PFSK-1 (cell line): ENCODE measurements around the gene RASAL3.

Experiments
- FOXP2 ChIP-seq: optimal IDR thresholded peaks from 2 replicates; pipeline ENCODE3; 2011; ENCODE audit warnings: borderline replicate concordance, control low read depth, inconsistent platforms; ENCODE audit not compliant: insufficient read depth; ENCODE audit errors: extremely low read length, extremely low read depth
- POLR2AphosphoS5 ChIP-seq: IDR thresholded peaks from 2 replicates; pipeline ENCODE4 v1.6.1; 2012; ENCODE audit warnings: low read depth, mild to moderate bottlenecking, control low read depth, low read length, moderate library complexity
- SIN3A ChIP-seq: IDR thresholded peaks from 2 replicates; pipeline ENCODE4 v1.6.1; 2012; ENCODE audit warnings: mild to moderate bottlenecking, low read length, moderate library complexity, borderline replicate concordance; ENCODE audit not compliant: insufficient read depth
- TAF1 ChIP-seq: IDR thresholded peaks from 2 replicates; pipeline ENCODE4 v1.6.1; 2012; ENCODE audit warnings: low read length, control low read depth, borderline replicate concordance; ENCODE audit not compliant: insufficient read depth
- TF ChIP-seq, protein P1 (sequence below), 2 experiments: IDR thresholded peaks; 2 replicates each; pipeline versions ENCODE4 v1.6.1 to v1.8.0; 2011 to 2012; ENCODE audit warnings: low read depth in 2 of 2, low read length in 2 of 2, control low read depth in 1 of 2, inconsistent platforms in 1 of 2, mild to moderate bottlenecking in 1 of 2, moderate library complexity in 1 of 2; ENCODE audit not compliant: insufficient read depth in 1 of 2

The RASAL3 gene

DNA sequence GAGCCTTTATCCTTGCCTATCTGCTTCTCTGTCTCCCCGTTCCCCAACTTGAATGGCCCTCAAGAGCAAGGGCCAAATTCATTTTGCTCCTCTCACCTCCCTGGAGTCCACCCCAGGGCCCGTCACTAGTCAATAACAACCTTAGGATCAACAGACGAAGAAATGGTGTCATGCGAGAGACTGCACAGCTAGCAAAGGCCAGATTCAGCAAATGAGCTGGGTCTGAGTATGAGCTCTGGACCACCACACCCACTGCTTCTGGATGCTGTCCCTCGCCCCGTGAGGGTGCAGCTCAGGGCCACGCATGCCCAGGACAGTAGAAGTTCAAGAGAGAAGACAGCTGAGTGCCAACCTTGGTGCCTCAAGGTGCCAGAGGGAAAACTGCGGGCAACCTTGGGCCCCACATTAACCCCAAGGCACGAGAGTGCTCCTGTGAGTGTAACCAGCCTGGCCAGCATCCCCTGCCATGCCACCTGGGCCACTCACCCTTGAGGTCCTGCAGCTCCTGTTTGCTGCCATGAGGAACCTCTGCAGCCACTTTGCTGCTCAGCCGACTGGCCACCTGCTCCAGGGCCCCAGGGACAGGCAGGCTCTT is 33.7 kb downstream of the RASAL3 start:
- TF ChIP-seq POLR2AphosphoS5 (no peak), TAF1 (no peak), SIN3A (no peak), FOXP2 (no peak)
- TF ChIP-seq, protein P1, sequence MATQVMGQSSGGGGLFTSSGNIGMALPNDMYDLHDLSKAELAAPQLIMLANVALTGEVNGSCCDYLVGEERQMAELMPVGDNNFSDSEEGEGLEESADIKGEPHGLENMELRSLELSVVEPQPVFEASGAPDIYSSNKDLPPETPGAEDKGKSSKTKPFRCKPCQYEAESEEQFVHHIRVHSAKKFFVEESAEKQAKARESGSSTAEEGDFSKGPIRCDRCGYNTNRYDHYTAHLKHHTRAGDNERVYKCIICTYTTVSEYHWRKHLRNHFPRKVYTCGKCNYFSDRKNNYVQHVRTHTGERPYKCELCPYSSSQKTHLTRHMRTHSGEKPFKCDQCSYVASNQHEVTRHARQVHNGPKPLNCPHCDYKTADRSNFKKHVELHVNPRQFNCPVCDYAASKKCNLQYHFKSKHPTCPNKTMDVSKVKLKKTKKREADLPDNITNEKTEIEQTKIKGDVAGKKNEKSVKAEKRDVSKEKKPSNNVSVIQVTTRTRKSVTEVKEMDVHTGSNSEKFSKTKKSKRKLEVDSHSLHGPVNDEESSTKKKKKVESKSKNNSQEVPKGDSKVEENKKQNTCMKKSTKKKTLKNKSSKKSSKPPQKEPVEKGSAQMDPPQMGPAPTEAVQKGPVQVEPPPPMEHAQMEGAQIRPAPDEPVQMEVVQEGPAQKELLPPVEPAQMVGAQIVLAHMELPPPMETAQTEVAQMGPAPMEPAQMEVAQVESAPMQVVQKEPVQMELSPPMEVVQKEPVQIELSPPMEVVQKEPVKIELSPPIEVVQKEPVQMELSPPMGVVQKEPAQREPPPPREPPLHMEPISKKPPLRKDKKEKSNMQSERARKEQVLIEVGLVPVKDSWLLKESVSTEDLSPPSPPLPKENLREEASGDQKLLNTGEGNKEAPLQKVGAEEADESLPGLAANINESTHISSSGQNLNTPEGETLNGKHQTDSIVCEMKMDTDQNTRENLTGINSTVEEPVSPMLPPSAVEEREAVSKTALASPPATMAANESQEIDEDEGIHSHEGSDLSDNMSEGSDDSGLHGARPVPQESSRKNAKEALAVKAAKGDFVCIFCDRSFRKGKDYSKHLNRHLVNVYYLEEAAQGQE (IDR thresholded peaks at IDR 0.05; ENCODE audit: insufficient read depth in 1 of 2, low read depth in 2 of 2, low read length in 2 of 2): no peak

DNA sequence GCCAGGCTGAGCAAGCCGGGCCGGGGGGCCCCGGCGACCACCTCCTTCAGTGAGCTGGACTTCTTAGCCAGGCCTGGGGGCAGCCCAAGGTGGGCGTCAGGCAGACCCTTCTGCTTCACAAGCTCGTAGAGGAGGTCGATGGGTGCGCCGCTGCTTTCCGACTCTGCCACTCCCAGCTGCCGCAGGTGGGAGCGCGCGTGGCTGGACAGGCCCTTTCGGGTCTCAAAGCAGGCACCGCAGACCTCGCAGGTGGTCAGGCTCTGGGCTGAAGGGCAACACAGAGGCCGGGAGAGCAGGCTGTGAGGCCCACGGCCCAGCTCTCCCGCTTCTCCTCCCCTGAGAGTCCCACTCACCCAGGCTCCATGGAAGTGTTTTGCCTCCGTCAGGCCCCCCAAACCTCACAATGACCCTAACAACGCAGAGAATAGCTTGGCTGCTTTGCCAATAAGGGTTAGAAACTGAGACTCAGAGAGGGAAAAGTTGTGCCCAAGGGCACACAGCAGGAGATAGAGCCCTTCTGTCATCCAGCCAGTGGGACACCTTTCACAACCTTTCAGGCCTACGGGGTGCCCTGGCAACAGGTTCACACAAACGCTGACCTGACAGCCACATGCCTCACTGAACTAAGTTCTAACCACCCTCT is 34.4 kb downstream of the RASAL3 start:
- TF ChIP-seq TAF1 (no peak), FOXP2 (no peak), POLR2AphosphoS5 (no peak), SIN3A (no peak)
- TF ChIP-seq, protein P1 (IDR thresholded peaks at IDR 0.05; ENCODE audit: insufficient read depth in 1 of 2, low read depth in 2 of 2, low read length in 2 of 2): no peak

DNA sequence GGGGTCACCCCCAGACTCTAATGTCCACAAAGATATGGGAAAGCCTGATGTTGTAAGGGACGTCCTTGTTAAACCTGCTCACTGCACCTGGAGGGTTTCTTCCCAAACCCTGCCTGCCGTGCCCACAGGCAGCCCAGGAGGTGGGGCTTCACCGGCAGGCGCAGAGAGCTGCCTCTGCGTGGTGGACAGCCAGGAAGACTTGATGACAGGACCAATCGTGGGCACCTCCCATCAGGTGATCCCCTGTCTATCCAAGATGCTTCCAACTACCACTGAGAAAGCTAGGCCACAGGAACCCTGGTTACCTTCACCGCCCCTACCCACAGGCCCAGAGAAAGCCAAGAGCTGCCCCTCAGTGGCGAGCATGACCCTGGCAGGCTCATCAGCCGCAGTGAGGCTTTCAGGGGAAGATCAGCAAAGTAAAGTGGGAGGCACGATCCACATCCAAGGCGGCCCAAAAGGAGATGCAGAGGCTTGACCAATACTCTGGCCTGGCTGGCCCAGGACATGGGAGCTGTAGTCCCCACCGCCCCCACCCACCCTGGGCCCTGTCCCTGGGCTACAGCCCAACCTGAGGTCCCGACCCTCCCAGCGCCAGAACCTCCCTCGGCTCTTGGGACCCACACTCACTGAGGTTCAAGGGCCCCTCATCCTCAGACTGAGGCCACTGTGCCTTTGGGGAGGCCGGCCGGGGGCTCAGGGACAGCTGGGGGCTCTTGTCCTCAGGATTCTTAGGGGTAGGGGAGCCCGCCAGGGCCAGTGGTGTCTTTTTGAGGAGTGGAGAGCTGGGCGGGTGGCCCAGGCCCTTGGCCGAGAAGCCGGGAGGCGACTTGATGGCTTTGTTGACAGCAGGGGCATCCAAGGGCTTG is 35.2 kb downstream of the RASAL3 start:
- TF ChIP-seq POLR2AphosphoS5 (no peak), SIN3A (no peak), FOXP2 (no peak), TAF1 (no peak)
- TF ChIP-seq, protein P1 (IDR thresholded peaks at IDR 0.05; ENCODE audit: insufficient read depth in 1 of 2, low read depth in 2 of 2, low read length in 2 of 2): no peak

- TF ChIP-seq SIN3A (no peak), FOXP2 (no peak), POLR2AphosphoS5 (no peak), TAF1 (no peak)
- TF ChIP-seq, protein P1 (IDR thresholded peaks at IDR 0.05; ENCODE audit: insufficient read depth in 1 of 2, low read depth in 2 of 2, low read length in 2 of 2): no peak
Observed at GRCh38 chr19:15427991-15428471, 36.3 kb downstream of the RASAL3 start.
